Cardiac muscle cell (in vitro differentiated cells and primary cell): ENCODE data around the gene CGNL1. TPM values are rescaled to one million over a fixed set of nuclear protein-coding genes. Genes with fewer than 3 reads are reported as not detected.
A peak's percentile ranks its signal among the peaks of the same experiment; 100 is the strongest.

Experiments used
- DNase-seq, 2 donors: peaks; one replicate each; pipeline versions ENCODE4 v3.0.0 to v3.0.0-alpha.2; 2010 to 2017; ENCODE audit warnings: low read depth in 1 of 2, low spot score in 1 of 2
- H3K27ac ChIP-seq: fragments of 200-600 bp; sonication (generic); 2 replicates; pipeline ENCODE4 v1.5.1; 2016
- H3K27me3 ChIP-seq: fragments of 200-600 bp; sonication (generic); 2 replicates; pipeline ENCODE4 v1.6.0; 2016; ENCODE audit warnings: control low read depth
- H3K36me3 ChIP-seq: fragments of 200-600 bp; sonication (generic); 2 replicates; pipeline ENCODE4 v1.5.1; 2016; ENCODE audit warnings: control low read depth
- H3K4me1 ChIP-seq: fragments of 200-600 bp; sonication (generic); 2 replicates; pipeline ENCODE4 v1.8.1; 2017; ENCODE audit warnings: low read depth, mild to moderate bottlenecking, mixed run types
- H3K4me3 ChIP-seq: fragments of 200-600 bp; sonication (generic); 2 replicates; pipeline ENCODE4 v1.5.1; 2016; ENCODE audit warnings: mild to moderate bottlenecking
- H3K9me3 ChIP-seq: fragments of 200-600 bp; sonication (generic); 2 replicates; pipeline ENCODE4 v1.5.1; 2017; ENCODE audit warnings: low read depth, mild to moderate bottlenecking, control low read depth
- CTCF ChIP-seq: IDR thresholded peaks from 2 replicates; pipeline ENCODE4 v1.5.1; 2012; ENCODE audit warnings: low read depth, mild to moderate bottlenecking, low read length
- polyA plus RNA-seq: library from polyadenylated mRNA; unstranded; fragments of >200 nt; fragmentation: Nextera tagmentation; extraction: Ambion mirVana; gene quantifications from 2 replicates; pipeline ENCODE4 v1.2.1, GENCODE V29; 2016
- total RNA-seq: library from RNA; depleted of rRNA; stranded (reverse); fragments of >200 nt; gene quantifications from 2 replicates; pipeline ENCODE4 v1.2.3, GENCODE V29; 2016

CGNL1 gene
- total and polyA plus RNA-seq, 2 experiments from 2014 or later: 62.9 to 134 TPM

- Histone ChIP-seq H3K27me3 (no peaks in the 10 kb centered on the region), H3K36me3 (no peaks in the 10 kb centered on the region), H3K4me1 (peaks cover 12% of the 10 kb centered on the region), H3K4me3 (no peak overlapping the region), H3K27ac (no peak overlapping the region), H3K9me3 (no peaks in the 10 kb centered on the region)
- no peak for TF ChIP-seq CTCF
- no peak for DNase-seq
These were observed 41.0 kb upstream of the CGNL1 start for GRCh38 chr15:57335293-57335715.

GRCh38 chr15:57335719-57336118 lies 40.6 kb upstream of the CGNL1 start:
- Histone ChIP-seq H3K9me3 (no peaks in the 10 kb centered on the region), H3K4me1 (peaks cover 12% of the 10 kb centered on the region), H3K27me3 (no peaks in the 10 kb centered on the region), H3K36me3 (no peaks in the 10 kb centered on the region), H3K4me3 (no peak overlapping the region), H3K27ac (no peak overlapping the region)
- no peak for TF ChIP-seq CTCF
- no peak for DNase-seq

- peaks cover 16% of the 10 kb centered on the region for H3K4me1 ChIP-seq
- H3K9me3 ChIP-seq: no peaks in the 10 kb centered on the region
- H3K27ac ChIP-seq: no peak overlapping the region
- no peaks in the 10 kb centered on the region for H3K36me3 ChIP-seq
- H3K4me3 ChIP-seq: no peak overlapping the region
- DNase-seq: peak in 1 of 2 donors; percentile 62
- no peaks in the 10 kb centered on the region for H3K27me3 ChIP-seq
- peak; percentile 30 for TF ChIP-seq CTCF
These were observed 38.4 kb upstream of the CGNL1 start for GRCh38 chr15:57337868-57338411.

- H3K9me3 ChIP-seq: no peaks in the 10 kb centered on the region
- no peaks in the 10 kb centered on the region for H3K36me3 ChIP-seq
- H3K27ac ChIP-seq: no peak overlapping the region
- H3K4me3 ChIP-seq: no peak overlapping the region
- no peak for TF ChIP-seq CTCF
- H3K27me3 ChIP-seq: no peaks in the 10 kb centered on the region
- no peak for DNase-seq
- peaks cover 5% of the 10 kb centered on the region for H3K4me1 ChIP-seq
These were observed 37.0 kb upstream of the CGNL1 start for GRCh38 chr15:57339321-57339720.

GRCh38 chr15:57340682-57341259 lies 35.5 kb upstream of the CGNL1 start:
- Histone ChIP-seq H3K27ac (no peak overlapping the region), H3K9me3 (no peaks in the 10 kb centered on the region), H3K27me3 (no peaks in the 10 kb centered on the region), H3K4me3 (no peak overlapping the region), H3K36me3 (no peaks in the 10 kb centered on the region), H3K4me1 (peaks cover 7% of the 10 kb centered on the region)
- peak; percentile 72 to 76 for DNase-seq
- peak; percentile 74 for TF ChIP-seq CTCF
